ENCODE results near the gene PRG3.
A peak's percentile ranks its signal among the peaks of the same experiment; 100 is the strongest.

DNA sequence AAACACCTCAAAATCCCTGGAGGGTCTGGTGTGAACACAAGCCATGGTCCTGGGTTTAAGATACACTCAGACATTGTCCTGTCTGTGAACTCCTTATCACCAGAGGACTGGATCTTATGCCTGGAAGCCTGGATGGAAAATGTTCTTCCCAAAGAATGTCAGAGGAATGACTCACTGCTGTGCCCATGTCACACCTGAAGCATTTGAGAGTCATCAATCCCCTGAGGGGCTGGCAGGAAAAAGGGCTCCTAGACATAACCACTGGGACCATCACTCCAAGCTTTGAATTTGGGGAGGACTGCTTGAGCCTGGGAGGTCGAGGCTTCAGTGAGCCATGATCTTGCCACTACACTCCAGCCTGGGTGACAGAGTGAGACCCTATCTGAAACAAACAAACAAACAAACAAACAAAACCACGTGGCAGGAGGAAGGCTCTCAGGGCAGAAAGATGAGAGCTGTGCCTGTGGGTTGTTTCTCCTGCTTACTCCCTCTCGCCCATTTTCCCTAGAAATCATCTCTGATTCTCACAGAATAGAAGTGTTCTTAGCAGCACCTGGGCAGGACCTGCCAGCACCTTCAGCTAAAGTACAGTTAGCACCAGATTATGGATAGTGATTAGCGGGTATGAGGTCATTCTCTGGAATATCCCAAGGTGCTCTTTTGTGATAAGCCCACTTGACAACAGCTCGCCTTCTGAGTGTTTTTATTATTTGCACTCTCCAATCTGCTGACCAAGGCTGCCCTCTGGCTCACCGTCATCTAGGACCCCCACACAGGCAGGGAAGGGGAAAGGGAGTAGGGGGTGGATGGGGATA, 21.4 kb upstream of the PRG3 start:
- TF ChIP-seq POLR2A (IDR thresholded peaks at IDR 0.05; ENCODE audit: low read depth, low read length) (0 out of 2 replicates have a peak, but pooled peaks have one; percentile 4), POLR2AphosphoS5 (IDR thresholded peaks at IDR 0.05; ENCODE audit: low read depth, low read length) (peak; percentile 58; the same call in 1 of the 2 replicates), TAF1 (IDR thresholded peaks at IDR 0.05; ENCODE audit: borderline replicate concordance, low read depth, low read length) (no peak)

Data from GM12892 (cell line).